Measurements from ENCODE around the gene SPPL3. TPM values are rescaled to one million over a fixed set of nuclear protein-coding genes. Genes with fewer than 3 reads are reported as not detected.
A peak's percentile ranks its signal among the peaks of the same experiment; 100 is the strongest.

The SPPL3 gene
- total RNA-seq, 1 donor from 2014 or later, result 51.3 TPM

DNA sequence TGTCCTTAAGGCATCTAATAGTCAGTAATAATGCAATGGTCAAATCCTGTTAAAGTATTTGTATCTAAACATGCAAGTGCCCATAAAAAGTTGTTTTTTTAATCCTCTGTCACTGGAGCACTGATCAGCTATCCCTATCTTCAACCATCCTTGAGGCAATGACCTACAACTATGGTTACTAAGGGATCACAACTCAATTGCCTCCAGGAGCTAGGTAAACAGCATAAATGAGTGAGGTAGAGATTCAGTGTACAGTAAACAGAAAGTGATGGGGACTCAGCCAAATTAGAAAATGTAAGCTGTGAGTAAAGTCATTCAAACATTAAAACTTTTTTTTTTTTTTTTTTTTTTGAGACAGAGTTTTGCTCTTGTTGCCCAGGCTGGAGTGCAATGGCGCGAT, 18.6 kb downstream of the SPPL3 start:
- Mint-ChIP-seq H3K27ac (ENCODE audit: unreplicated experiment) (no peak overlapping the region), H3K4me1 (ENCODE audit: low read depth) (peaks cover 13% of the 10 kb centered on the region), H3K9me3 (ENCODE audit: low read depth) (no peaks in the 10 kb centered on the region), H3K27me3 (ENCODE audit: low read depth) (no peaks in the 10 kb centered on the region), H3K36me3 (ENCODE audit: low read depth) (no peaks in the 10 kb centered on the region), H3K4me3 (ENCODE audit: unreplicated experiment) (no peak overlapping the region)
- DNase-seq (ENCODE audit: low spot score), result no peak
- TF ChIP-seq, protein P1, sequence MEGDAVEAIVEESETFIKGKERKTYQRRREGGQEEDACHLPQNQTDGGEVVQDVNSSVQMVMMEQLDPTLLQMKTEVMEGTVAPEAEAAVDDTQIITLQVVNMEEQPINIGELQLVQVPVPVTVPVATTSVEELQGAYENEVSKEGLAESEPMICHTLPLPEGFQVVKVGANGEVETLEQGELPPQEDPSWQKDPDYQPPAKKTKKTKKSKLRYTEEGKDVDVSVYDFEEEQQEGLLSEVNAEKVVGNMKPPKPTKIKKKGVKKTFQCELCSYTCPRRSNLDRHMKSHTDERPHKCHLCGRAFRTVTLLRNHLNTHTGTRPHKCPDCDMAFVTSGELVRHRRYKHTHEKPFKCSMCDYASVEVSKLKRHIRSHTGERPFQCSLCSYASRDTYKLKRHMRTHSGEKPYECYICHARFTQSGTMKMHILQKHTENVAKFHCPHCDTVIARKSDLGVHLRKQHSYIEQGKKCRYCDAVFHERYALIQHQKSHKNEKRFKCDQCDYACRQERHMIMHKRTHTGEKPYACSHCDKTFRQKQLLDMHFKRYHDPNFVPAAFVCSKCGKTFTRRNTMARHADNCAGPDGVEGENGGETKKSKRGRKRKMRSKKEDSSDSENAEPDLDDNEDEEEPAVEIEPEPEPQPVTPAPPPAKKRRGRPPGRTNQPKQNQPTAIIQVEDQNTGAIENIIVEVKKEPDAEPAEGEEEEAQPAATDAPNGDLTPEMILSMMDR (IDR thresholded peaks at IDR 0.05), result no peak

DNA sequence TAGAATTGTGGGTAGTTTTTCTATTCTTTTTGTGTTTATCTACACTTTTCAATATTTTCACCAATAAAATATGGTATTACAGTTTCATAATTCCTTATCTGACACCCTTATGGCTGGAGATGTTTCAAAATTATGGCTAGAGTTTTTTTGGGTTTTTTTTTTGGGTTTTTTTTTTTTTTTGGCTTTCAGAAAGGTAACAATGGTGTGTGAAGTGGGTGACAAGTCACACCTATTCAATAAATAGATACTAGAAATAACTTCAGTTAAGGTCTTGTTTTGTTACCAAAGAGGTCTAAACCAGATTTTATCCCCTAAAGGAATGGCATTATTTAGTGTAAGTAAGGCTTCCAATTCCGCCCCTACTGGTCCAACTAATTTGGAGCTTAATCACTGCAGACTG, 19.5 kb downstream of the SPPL3 start:
- no peak for DNase-seq (ENCODE audit: low spot score)
- Mint-ChIP-seq H3K4me3 (ENCODE audit: unreplicated experiment) (no peak overlapping the region), H3K4me1 (ENCODE audit: low read depth) (peaks cover 13% of the 10 kb centered on the region), H3K9me3 (ENCODE audit: low read depth) (no peaks in the 10 kb centered on the region), H3K27me3 (ENCODE audit: low read depth) (no peaks in the 10 kb centered on the region), H3K27ac (ENCODE audit: unreplicated experiment) (no peak overlapping the region), H3K36me3 (ENCODE audit: low read depth) (no peaks in the 10 kb centered on the region)
- TF ChIP-seq, protein P1 (IDR thresholded peaks at IDR 0.05), result no peak

DNA sequence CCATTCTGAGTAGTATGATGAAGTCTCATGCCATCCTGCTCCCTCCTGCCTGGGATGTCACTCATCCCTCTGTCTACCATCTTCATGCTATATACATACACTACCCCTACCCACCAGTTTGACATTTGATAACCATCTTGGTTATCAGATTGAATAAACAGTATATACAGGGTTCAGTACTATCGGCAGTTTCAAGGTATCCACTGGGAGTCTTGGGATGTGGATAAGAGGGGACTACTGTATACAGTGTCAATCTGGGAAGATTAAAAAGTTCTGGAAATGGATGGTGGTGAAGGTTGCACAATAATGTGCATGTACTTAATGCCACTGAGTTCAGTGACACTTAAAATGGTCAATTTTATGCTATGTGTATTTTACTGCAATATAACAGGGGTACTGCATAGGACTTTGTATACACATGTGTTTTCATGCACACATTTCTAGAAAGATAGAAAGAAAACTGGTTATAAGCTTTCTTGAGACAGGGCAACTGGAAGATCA, 22.1 kb downstream of the SPPL3 start:
- no peak for DNase-seq (ENCODE audit: low spot score)
- Mint-ChIP-seq H3K9me3 (ENCODE audit: low read depth) (no peaks in the 10 kb centered on the region), H3K27me3 (ENCODE audit: low read depth) (no peaks in the 10 kb centered on the region), H3K36me3 (ENCODE audit: low read depth) (no peaks in the 10 kb centered on the region), H3K4me3 (ENCODE audit: unreplicated experiment) (no peak overlapping the region), H3K27ac (ENCODE audit: unreplicated experiment) (no peak overlapping the region), H3K4me1 (ENCODE audit: low read depth) (peaks cover 17% of the 10 kb centered on the region)
- TF ChIP-seq, protein P1 (IDR thresholded peaks at IDR 0.05), result no peak

DNA sequence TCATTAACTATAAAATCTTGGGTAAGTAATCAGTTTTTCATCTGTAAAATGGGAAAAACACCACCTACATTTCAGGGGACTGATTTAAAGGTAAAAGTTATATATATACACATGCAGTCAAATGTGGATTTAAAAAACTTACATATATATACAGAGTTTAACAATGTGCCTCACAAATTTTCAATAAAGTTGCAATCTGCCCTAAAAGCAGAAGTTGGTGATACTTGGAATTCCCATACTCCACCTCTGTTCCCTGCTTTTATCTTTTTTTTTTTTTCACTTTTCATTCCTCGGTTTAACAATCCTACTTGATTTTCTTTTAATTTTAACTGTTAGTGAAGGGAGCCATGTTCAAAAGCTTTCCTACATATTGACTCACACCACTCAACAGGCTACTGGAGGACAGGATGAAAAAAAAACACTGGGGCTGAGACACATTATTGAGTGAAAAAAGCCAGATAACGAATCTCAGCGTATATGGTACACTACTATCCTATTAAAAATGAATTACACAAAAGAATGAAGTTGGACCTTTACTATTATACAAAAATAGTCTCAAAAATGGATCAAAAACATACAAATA, 24.3 kb downstream of the SPPL3 start:
- peak overlapping the region; percentile 17 for H3K27ac Mint-ChIP-seq (ENCODE audit: unreplicated experiment)
- H3K9me3 Mint-ChIP-seq (ENCODE audit: low read depth), result no peaks in the 10 kb centered on the region
- no peak overlapping the region for H3K4me3 Mint-ChIP-seq (ENCODE audit: unreplicated experiment)
- H3K36me3 Mint-ChIP-seq (ENCODE audit: low read depth), result no peaks in the 10 kb centered on the region
- TF ChIP-seq, protein P1 (IDR thresholded peaks at IDR 0.05), result no peak
- H3K4me1 Mint-ChIP-seq (ENCODE audit: low read depth), result peaks cover 21% of the 10 kb centered on the region
- DNase-seq (ENCODE audit: low spot score), result no peak
- no peaks in the 10 kb centered on the region for H3K27me3 Mint-ChIP-seq (ENCODE audit: low read depth)

DNA sequence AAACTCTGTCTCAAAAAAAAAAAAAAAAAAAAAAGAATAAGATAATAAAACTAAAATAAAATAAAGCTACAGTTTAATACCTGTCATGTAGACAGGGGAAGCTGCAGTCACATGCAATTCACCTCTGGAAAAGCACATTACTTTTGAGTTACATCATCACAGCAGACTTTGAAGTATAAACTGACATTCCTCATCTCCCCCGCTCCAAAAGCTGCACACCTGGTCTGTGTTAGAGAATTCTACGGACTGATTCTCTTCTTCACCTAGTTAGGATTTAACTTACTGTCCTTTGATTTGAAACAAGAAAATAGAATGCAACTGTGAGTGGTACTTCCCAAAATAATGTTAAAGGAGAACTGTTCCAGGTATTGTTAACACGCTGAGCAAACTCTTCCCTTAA, 25.1 kb downstream of the SPPL3 start:
- no peaks in the 10 kb centered on the region for H3K36me3 Mint-ChIP-seq (ENCODE audit: low read depth)
- peaks cover 22% of the 10 kb centered on the region for H3K4me1 Mint-ChIP-seq (ENCODE audit: low read depth)
- H3K4me3 Mint-ChIP-seq (ENCODE audit: unreplicated experiment), result no peak overlapping the region
- H3K9me3 Mint-ChIP-seq (ENCODE audit: low read depth), result no peaks in the 10 kb centered on the region
- no peaks in the 10 kb centered on the region for H3K27me3 Mint-ChIP-seq (ENCODE audit: low read depth)
- no peak for DNase-seq (ENCODE audit: low spot score)
- TF ChIP-seq, protein P1 (IDR thresholded peaks at IDR 0.05), result no peak
- H3K27ac Mint-ChIP-seq (ENCODE audit: unreplicated experiment), result no peak overlapping the region
